Measurements from ENCODE around the gene ENSA.

- TF ChIP-seq CTCF (IDR thresholded peaks at IDR 0.05) (no peak), POLR2A (IDR thresholded peaks at IDR 0.05) (no peak)
These were observed 32.4 kb downstream of the ENSA start for GRCh38 chr1:150596976-150597375.

Measured in right lobe of liver (tissue), 4 donors.